HG03039 (cell line): Measurements from ENCODE around the gene ATAD3A.
"Not testable (repeated sequence)": the region's sequence is repeated elsewhere in the genome, so short reads cannot be mapped to it uniquely, and the experiment has no call there.

Experiments used
- ATAC-seq: cut with Tn5 transposase; IDR thresholded peaks from one replicate; pipeline ENCODE4 v1.9.1; 2021; ENCODE audit warnings: mild to moderate bottlenecking, moderate library complexity; ENCODE audit not compliant: unreplicated experiment

Gene ATAD3A

GRCh38 chr1:1552263-1552639 is 40.3 kb downstream of the ATAD3A start:
- ATAC-seq = no peak

- no peak for ATAC-seq
Observed at GRCh38 chr1:1553821-1554494, 42.0 kb downstream of the ATAD3A start.

GRCh38 chr1:1554550-1554925 is 42.6 kb downstream of the ATAD3A start:
- ATAC-seq = no peak

GRCh38 chr1:1554926-1555915 is 43.3 kb downstream of the ATAD3A start:
- no peak for ATAC-seq

- ATAC-seq = no peak
Observed at GRCh38 chr1:1556505-1556904, 44.5 kb downstream of the ATAD3A start.

- ATAC-seq = not testable (repeated sequence)
Observed at GRCh38 chr1:1556961-1557360, 45.0 kb downstream of the ATAD3A start.

GRCh38 chr1:1557688-1558087 is 45.7 kb downstream of the ATAD3A start:
- ATAC-seq = not testable (repeated sequence)

GRCh38 chr1:1558591-1558990 is 46.6 kb downstream of the ATAD3A start:
- no peak for ATAC-seq

GRCh38 chr1:1559066-1559465 is 47.1 kb downstream of the ATAD3A start:
- ATAC-seq = no peak

- no peak for ATAC-seq
Observed at GRCh38 chr1:1560178-1560577, 48.2 kb downstream of the ATAD3A start.

- no peak for ATAC-seq
Observed at GRCh38 chr1:1561801-1562470, 50.0 kb downstream of the ATAD3A start.

- ATAC-seq = no peak
Observed at GRCh38 chr1:1562556-1563195, 50.7 kb downstream of the ATAD3A start.

GRCh38 chr1:1563688-1564087 is 51.7 kb downstream of the ATAD3A start:
- ATAC-seq = no peak

- no peak for ATAC-seq
Observed at GRCh38 chr1:1564268-1564667, 52.3 kb downstream of the ATAD3A start.

GRCh38 chr1:1565340-1565739 is 53.4 kb downstream of the ATAD3A start:
- ATAC-seq = no peak

- no peak for ATAC-seq
Observed at GRCh38 chr1:1567152-1567875, 55.4 kb downstream of the ATAD3A start.

GRCh38 chr1:1567891-1568291 is 55.9 kb downstream of the ATAD3A start:
- no peak for ATAC-seq

GRCh38 chr1:1569341-1569740 is 57.4 kb downstream of the ATAD3A start:
- ATAC-seq = no peak

GRCh38 chr1:1573843-1574720 is 62.1 kb downstream of the ATAD3A start:
- peak; percentile 54 for ATAC-seq
